ENCODE results near the gene LYPD6. TPM values are rescaled to one million over a fixed set of nuclear protein-coding genes. Genes with fewer than 3 reads are reported as not detected.
A peak's percentile ranks its signal among the peaks of the same experiment; 100 is the strongest.

LYPD6 gene
- total and polyA plus RNA-seq, 9 of the 15 experiments (the other 6 are each of a cell fraction or from before 2014, with no cell fraction given), result not detected

- TF ChIP-seq ZBTB34 (CRISPR knock-in tag; IDR thresholded peaks at IDR 0.05), result no peak
- TF ChIP-seq MTA3 (IDR thresholded peaks at IDR 0.05; ENCODE audit: borderline replicate concordance), result no peak
Measured at GRCh38 chr2:149371476-149371875, 41.1 kb downstream of the LYPD6 start (continued).

GRCh38 chr2:149375801-149376361 is 45.5 kb downstream of the LYPD6 start:
- no peaks in the 10 kb centered on the region for H3K4me1 ChIP-seq (replicated peaks in 1 of 2; ENCODE audit: control insufficient read depth in 2 of 2, insufficient read depth in 2 of 2, low read length in 2 of 2)
- TF ChIP-seq C11orf30 (IDR thresholded peaks at IDR 0.05; ENCODE audit: low read depth), result 0 out of 2 replicates have a peak, but pooled peaks have one; percentile 7
- TF ChIP-seq CREB3 (tag; conservative IDR thresholded peaks at IDR 0.05; ENCODE audit: low read depth), result no peak
- TF ChIP-seq MAFF (IDR thresholded peaks at IDR 0.05; ENCODE audit: low read length), result peak; percentile 30; the same call in 1 of the 2 replicates
- no peak for TF ChIP-seq ZEB2 (IDR thresholded peaks at IDR 0.05)
- peak; percentile 39; the same call in 1 of the 2 replicates for TF ChIP-seq ZNF316 (IDR thresholded peaks at IDR 0.05)
- peak; percentile 31; the same call in 1 of the 2 replicates for TF ChIP-seq MAFK (IDR thresholded peaks at IDR 0.05; ENCODE audit: low read length)
- no peak for TF ChIP-seq RAD21 (CRISPR knock-in tag; conservative IDR thresholded peaks at IDR 0.05 in 1 of 2, IDR thresholded peaks at IDR 0.05 in 1 of 2)
- H3K9me1 ChIP-seq (ENCODE audit: control insufficient read depth, insufficient read depth, low read length), result no peaks in the 10 kb centered on the region
- CTCF ChIA-PET (ENCODE audit: low intra/inter-chr PET ratio), result no interaction called here
- ATAC-seq, result no peak
- FAIRE-seq, result no peak
- H3K27me3 ChIP-seq (ENCODE audit: control insufficient read depth in 2 of 2, insufficient read depth in 2 of 2, low read length in 2 of 2), result no peaks in the 10 kb centered on the region
- no peaks in the 10 kb centered on the region for H3K9me3 ChIP-seq (replicated peaks; ENCODE audit: control insufficient read depth, insufficient read depth, low read depth, low read length)
- WGBS (ENCODE audit: insufficient coverage, low coverage, missing lambda C conversion rate), result 2% methylated on average over 8 of the region's 8 CpGs
- H3K4me3 ChIP-seq, result no peak overlapping the region
- H4K20me1 ChIP-seq (replicated peaks; ENCODE audit: control insufficient read depth, insufficient read depth, low read length), result no peaks in the 10 kb centered on the region
- no peak for DNase-seq (ENCODE audit: extremely low read depth in 1 of 4, low spot score in 3 of 4)
- no peaks in the 10 kb centered on the region for H3K36me3 ChIP-seq (ENCODE audit: control insufficient read depth, insufficient read depth, low read length)
- in situ Hi-C loops (cut with MboI) (no loop called here), intact Hi-C loops (cut with micrococcal nuclease) (no loop called here)
- no peaks in the 10 kb centered on the region for H3K79me2 ChIP-seq (ENCODE audit: control insufficient read depth, insufficient read depth, low read length)
- no peak overlapping the region for H3K27ac ChIP-seq (ENCODE audit: extremely low read depth, low read depth, low read length)
- POLR2A ChIA-PET, result no interaction called here
- no peak overlapping the region for H3K9ac ChIP-seq (ENCODE audit: insufficient read depth in 1 of 2, low read depth in 2 of 2, low read length in 2 of 2)
- H2AFZ ChIP-seq (ENCODE audit: low read depth, low read length), result no peak overlapping the region
- no TSS peak for BruUV-seq (replicated peaks)
- no peak overlapping the region for H3K4me2 ChIP-seq (ENCODE audit: insufficient read depth, low read length)
